Neural progenitor cell (in vitro differentiated cells): ENCODE results near the gene YARS1.
"Not testable (repeated sequence)": the region's sequence is repeated elsewhere in the genome, so short reads cannot be mapped to it uniquely, and the experiment has no call there.

Experiments
- EZH2 ChIP-seq: fragments of 200-600 bp; sonication (generic); IDR thresholded peaks from 2 replicates; pipeline ENCODE4 v1.6.1; 2017; ENCODE audit warnings: antibody characterized with exemption, mild to moderate bottlenecking, moderate library complexity
- EZH2phosphoT487 ChIP-seq: fragments of 200-600 bp; sonication (generic); IDR thresholded peaks from 2 replicates; pipeline ENCODE4 v1.6.1; 2017; ENCODE audit warnings: antibody characterized with exemption
- TF ChIP-seq, protein P1 (sequence below): fragments of 200-600 bp; sonication (generic); IDR thresholded peaks from 2 replicates; pipeline ENCODE4 v1.5.1; 2017; ENCODE audit warnings: antibody characterized with exemption, mild to moderate bottlenecking

DNA sequence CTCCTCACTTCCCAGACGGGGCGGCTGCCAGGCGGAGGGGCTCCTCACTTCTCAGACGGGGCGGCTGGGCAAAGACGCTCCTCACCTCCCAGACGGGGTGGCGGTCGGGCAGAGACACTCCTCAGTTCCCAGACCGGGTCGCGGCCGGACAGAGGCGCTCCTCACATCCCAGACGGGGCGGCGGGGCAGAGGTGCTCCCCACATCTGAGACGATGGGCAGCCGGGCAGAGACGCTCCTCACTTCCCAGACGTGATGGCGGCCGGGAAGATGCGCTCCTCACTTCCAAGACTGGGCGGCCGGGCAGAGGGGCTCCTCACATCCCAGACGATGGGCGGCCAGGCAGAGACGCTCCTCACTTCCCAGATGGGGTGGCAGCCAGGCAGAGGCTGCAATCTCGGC, 12.7 kb downstream of the YARS1 start:
- TF ChIP-seq, protein P1, sequence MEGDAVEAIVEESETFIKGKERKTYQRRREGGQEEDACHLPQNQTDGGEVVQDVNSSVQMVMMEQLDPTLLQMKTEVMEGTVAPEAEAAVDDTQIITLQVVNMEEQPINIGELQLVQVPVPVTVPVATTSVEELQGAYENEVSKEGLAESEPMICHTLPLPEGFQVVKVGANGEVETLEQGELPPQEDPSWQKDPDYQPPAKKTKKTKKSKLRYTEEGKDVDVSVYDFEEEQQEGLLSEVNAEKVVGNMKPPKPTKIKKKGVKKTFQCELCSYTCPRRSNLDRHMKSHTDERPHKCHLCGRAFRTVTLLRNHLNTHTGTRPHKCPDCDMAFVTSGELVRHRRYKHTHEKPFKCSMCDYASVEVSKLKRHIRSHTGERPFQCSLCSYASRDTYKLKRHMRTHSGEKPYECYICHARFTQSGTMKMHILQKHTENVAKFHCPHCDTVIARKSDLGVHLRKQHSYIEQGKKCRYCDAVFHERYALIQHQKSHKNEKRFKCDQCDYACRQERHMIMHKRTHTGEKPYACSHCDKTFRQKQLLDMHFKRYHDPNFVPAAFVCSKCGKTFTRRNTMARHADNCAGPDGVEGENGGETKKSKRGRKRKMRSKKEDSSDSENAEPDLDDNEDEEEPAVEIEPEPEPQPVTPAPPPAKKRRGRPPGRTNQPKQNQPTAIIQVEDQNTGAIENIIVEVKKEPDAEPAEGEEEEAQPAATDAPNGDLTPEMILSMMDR: not testable (repeated sequence)
- not testable (repeated sequence) for TF ChIP-seq EZH2, EZH2phosphoT487
